GM21825 (cell line): ENCODE data around the gene TBC1D16.

Source experiments
- ATAC-seq: cut with Tn5 transposase; IDR thresholded peaks from one replicate; pipeline ENCODE4 v1.9.1; 2021; ENCODE audit warnings: mild to moderate bottlenecking, moderate library complexity; ENCODE audit not compliant: unreplicated experiment

The TBC1D16 gene

GRCh38 chr17:80026359-80027042, 9.2 kb downstream of the TBC1D16 start:
- ATAC-seq: no peak

DNA sequence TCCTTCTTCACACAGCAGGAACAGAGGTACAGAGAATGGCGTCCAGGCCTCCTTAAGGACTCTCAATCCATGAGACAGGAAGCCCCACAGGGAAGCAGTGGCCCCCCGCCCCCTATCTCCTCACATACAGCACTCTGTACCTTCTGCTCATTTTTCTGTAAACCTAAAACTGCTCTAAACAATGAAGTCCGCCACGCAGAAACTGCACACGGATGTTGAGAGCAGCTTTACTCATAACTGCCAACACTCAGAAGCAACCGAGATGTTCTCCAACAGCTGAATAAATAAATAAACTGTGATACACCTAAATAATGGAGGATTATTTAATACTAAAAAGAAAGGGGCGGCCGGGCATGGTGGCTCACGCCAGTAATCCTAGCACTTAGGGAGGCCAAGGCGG, 9.9 kb downstream of the TBC1D16 start:
- ATAC-seq: no peak

DNA sequence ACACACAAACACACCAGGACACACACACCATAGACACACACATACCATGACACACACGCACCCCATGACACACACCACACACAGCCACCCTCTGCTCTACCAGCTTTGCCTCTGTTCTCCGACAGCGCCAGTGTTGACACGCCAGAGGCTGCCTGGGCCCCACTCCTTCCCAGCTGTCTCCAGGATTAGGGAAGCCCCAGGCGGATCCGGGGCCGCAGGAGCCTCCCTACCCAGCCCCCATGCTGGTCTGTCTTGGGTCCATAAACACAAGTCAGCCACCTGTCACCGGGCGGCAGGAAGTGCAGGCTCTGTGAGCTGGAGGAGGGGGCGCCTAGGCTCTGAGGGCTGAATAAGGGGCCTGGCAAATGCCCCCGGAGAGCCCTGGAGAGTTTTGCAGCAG, 10.5 kb downstream of the TBC1D16 start:
- no peak for ATAC-seq

DNA sequence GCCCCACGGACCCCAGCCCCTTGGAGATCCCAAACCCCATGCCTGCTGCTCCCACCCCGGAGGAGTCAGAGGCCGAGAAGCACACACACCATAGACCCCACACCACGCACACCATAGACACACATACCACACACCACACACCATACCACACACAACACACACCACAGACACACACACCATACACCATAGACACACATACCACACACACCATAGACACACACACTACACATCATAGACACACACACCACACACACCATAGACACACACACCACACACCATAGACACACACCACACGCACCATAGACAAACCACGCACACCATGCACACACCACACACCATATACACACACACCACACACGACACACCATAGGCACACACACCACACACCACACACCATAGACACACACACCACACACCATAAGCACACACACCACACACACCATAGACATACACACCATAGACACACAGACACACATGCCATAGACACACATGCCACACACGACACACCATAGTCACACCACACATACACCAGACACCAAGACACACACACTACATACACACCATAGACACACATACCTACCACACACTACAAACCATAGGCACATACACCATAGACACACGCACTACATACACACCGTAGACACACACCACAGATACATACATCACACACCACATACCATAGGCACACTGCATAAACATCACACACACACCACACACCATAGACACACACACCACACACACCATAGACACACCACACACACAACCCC, 11.3 kb downstream of the TBC1D16 start:
- ATAC-seq: no peak

DNA sequence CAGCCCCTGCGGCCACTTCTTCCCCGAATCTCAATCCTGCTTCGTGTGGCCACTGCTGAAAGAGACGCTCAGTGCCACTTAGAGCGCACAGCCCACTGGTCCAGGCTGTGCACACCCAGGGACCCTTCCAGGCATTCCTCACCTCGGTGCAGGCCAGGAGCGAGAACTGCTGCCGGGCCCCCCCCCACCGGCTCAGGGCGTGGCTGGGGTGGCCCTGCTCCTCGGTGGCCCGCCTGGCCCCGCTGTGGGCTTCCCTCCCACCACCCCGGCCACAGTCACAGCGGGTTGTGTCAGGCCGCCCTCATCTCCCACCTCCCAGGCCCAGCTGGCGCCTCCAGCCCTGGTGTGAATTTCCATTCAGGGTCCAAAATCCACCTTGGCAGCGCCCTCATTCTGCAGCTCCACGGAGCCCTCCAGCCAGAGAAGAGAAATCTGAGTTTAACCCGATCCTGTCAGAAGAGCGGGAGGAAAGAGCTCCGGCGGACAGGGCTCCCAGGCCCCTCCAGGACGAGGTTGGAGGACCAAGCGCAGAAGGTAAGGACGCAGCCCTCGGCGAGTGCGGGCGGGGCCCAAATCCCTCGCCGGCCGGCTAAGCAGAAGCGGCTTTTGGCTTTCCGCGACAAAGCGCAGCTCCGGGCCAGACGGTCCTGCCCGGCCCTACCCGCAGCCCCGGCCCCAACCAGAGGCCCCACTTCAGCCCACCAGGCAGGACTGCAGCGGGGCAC, 12.0 kb downstream of the TBC1D16 start:
- ATAC-seq: no peak

DNA sequence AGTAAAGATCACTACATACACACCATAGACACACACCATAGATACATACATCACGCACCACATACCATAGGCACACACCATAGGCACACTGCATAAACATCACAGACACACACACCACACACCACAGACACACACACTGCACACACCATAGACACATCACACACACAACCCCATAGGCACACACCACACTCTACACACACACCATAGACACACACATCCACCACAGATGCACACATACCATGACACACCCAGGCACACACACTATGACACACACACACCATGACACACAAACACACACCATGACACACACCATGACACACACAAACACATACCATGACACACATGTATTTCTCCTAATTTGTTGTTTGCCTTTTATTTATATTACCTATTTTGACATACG, 14.1 kb downstream of the TBC1D16 start:
- no peak for ATAC-seq

DNA sequence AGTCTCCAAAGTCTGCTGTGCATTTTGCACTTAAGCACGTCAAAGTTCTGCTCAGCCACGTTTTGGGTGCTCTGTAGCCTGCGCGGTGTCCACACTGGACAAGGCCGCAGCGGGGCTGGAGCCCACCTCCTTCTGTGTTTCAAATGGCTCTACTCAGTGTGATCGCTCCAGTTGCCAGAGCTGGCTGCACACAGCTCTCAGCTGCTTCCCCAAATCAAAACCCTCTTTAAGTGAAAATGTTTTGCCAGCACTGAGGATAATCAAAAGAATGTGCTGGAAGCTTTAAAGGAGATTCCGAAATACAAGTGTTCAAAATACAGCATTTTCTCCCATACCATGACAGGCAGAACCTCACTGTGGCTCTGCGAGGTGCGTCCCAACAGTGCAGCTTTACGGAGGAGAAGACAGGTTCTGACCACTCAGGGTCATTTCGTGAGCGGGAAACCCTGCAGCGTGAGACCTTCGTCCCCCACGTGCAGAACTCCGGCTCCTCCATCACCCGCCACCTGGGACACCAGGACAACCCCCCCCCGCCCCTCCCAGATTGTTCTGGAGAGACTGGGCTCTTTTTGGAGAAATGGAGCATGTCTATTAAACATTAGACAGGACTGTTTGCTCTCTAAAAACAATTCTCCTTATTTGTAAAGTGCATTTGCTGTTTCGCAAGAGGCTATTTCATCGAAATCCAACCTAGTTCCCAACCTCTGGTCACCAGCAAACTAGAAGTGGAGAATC, 16.6 kb downstream of the TBC1D16 start:
- no peak for ATAC-seq

DNA sequence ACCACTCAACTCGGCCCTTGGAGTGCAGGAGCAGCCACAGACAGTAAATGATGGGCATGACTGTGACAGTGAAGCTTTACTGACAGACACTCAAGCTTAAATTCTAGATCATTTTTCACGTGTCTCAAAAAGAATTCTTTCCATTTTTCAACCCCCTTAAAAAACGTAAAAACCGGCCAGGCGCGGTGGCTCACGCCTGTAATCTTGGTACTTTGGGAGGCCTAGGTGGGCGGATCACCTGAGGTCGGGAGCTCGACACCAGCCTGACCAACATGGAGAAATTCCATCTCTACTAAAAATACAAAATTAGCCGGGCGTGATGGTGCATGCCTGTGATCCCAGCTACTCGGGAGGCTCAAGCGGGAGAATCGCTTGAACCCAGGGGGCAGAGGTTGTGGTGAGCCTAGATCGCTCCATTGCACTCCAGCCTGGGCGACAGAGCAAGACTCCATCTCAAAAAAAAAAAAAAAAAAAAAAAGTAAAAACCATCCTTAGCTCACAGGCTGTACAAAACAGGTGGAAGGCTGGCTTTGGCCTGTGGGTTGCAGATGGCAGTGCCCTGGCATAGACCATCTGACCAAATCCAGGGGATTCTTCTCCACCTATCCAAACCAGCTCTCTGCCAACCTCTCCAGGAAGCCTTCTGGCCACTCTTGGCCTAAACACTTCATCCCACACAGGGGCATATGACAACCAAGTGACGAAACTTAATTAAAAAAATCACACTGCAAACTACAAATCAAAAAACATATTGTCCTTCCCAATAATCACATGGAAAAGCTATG, 18.3 kb downstream of the TBC1D16 start:
- ATAC-seq: no peak

DNA sequence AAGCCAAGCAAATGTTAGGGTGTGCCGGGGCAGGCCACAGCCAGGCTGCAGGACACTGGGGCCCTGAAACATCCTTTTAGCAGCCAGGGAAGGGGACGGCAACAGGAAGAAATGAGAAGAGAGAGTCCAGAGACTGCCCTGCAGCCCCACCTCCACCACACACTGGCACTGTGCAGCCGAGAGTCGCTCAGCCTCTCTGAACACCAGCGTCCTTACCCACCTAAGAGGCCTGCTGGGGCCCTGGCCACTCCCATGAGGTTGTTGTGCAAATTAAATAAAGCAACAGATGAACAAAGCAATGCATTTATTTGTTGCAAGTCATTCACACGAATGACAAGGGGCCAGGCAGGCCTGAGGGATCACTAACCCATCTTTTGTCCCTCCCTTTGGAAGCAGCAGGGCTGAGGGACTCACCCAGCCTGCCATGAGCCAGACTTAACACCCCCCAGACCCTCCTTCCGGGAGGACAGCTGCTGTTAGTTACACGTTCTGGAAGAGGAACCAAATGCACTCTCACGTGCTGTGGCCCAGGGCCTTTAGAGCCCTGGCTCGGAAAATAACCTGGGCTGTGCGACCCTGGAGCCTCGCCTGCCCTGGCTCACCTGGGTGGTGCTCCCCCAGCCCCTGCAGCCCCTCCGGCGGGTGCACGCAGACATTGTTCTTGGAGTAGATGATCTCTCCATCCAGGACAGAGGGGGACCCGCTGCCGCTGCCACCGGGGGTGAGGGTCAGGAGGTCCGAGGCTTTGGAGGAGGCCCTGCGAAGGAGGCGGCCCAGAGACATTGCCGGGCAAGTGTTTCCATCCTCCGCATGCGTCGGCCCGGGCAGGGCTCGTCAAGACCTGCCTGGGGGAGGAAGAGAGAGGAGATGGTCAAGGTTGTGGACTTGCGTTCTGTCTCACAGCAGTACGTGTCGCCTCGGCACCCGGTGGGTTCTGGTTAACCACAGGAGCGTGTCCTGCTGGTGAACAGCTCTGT, 22.6 kb downstream of the TBC1D16 start:
- ATAC-seq: no peak

GRCh38 chr17:80011989-80012555, 23.6 kb downstream of the TBC1D16 start:
- no peak for ATAC-seq

DNA sequence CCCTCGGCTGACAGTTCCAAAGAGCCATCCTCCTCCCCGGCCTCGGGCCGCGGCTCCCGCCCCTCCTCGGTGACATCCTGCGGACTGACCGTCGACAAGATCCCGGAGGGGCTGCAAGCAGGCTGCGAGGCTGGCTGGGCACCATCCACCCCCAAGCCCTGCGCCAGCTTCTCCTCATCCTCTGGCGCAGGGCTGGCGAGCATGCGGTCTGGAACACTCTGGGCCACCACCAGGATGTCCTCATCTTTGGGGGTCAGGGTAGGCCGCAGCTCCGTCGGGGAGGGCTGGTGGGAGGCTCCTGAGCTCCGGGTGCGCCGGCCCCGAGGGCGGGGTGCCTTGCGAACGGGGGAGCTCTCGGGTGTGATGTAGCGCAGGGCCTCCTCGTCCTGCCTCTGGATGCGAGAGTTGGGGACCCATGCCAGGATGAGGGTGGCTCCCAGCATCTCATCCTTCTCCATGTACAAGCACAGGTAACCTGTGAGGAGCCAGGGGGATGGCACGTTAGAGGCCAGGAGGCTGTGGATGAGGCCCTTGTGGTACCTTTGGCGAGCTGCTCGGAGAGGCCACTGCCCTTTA, 25.3 kb downstream of the TBC1D16 start:
- no peak for ATAC-seq

GRCh38 chr17:80009391-80010282, 26.0 kb downstream of the TBC1D16 start:
- ATAC-seq: no peak

- no peak for ATAC-seq
Measured at GRCh38 chr17:80008848-80009247, 26.8 kb downstream of the TBC1D16 start.

DNA sequence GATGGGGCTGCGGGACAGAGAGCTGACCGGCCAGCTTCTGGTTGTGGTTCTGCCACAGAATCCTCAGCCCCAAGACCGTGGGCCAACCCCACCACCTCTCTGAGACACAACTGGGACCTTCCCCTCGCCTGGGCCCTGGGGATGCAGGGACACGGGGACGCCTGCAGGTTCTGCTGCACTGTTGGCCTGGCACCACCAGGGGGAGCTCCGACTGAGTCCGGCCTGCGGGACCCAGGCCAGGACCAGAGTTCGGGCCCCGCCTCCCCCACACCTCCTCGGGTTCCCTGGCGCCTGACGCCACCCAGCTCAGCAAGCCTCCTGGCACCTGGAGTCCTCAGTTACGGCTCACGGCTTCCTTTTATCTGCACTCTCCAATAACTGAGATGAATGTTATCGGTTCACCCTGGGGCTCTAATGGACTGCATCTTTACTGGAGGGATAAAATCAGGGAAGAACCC, 27.3 kb downstream of the TBC1D16 start:
- ATAC-seq: no peak

- ATAC-seq: no peak
Measured at GRCh38 chr17:80007939-80008338, 27.7 kb downstream of the TBC1D16 start.

- ATAC-seq: no peak
Measured at GRCh38 chr17:80006811-80007752, 28.6 kb downstream of the TBC1D16 start.
